Stimulated activated CD8-positive, alpha-beta memory T cell treated with anti-CD3 and anti-CD28 coated beads, Interleukin-12 subunit alpha, Interleukin-12 subunit beta, amount 100 ng/mL, for 4 hours (primary cell): ENCODE measurements around the gene API5.
"Not testable (repeated sequence)": the region's sequence is repeated elsewhere in the genome, so short reads cannot be mapped to it uniquely, and the experiment has no call there.

Experiments
- DNase-seq: peaks from one replicate; pipeline ENCODE4 v3.0.0-alpha.2; 2020; ENCODE audit warnings: low read depth

The API5 gene

DNA sequence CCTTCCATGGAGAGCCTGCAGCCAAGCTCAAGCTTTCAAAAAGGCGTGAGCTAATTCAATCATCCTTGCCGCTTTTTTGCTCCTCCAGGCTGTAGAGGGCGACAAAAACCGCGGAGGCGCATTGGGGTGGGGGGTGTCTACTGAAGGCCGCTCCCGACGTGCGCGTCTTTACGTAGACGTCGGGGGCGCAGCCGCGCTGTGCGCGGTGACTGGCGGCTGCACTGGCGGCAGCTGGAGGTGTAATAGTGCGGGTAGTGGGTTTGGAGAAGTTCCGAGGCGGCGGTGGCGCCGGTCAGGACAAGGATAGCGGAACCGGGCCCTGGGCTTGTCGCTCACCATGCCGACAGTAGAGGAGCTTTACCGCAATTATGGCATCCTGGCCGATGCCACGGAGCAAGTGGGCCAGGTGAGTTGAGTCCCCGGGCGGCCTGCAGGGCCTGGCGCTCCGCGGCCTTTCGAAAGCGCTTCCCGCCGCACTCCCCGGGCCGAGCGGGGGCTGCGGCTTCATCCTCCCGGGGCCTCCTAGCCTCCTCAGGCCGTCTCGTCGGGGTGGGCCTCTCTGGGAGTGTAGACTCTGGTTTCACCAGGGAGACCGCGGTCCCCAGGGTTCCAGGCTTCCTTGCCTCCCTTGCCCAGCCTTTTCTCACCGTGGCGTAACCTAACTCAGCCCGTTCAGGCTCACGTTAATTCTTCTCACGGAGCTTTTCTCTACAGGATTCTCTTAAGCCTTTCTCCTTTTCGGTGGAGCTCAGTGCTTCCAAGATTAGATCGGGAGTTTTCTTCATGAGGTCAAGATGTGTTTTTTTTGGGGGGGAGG is at the start of gene API5:
API5 (plus strand) TSS at position 206 of the 817 bp plus-strand sequence; CDS start at position 338, 132 bp downstream.
- DNase-seq, result peak; percentile 89

GRCh38 chr11:43267856-43268580 is 43.8 kb upstream of the API5 start:
- DNase-seq, result no peak

DNA sequence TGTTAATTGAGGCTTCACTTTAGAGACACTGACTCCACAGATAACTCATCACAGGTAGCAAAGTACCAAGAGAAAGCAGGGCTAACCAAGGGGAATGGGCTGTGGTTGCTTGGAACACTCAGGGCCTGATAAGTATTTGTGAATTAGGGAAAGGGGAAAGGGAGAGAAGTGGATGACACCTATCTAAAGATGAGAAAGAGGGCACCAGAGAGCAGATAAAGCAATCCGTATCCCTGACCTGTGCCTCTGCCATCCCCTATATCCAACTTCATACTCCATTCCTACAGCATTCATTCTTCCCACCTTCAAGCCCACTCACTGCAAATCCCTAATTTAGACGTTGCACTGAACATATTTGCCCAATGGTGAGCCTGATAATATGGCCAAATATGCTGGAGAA is 43.0 kb upstream of the API5 start:
- DNase-seq, result no peak

DNA sequence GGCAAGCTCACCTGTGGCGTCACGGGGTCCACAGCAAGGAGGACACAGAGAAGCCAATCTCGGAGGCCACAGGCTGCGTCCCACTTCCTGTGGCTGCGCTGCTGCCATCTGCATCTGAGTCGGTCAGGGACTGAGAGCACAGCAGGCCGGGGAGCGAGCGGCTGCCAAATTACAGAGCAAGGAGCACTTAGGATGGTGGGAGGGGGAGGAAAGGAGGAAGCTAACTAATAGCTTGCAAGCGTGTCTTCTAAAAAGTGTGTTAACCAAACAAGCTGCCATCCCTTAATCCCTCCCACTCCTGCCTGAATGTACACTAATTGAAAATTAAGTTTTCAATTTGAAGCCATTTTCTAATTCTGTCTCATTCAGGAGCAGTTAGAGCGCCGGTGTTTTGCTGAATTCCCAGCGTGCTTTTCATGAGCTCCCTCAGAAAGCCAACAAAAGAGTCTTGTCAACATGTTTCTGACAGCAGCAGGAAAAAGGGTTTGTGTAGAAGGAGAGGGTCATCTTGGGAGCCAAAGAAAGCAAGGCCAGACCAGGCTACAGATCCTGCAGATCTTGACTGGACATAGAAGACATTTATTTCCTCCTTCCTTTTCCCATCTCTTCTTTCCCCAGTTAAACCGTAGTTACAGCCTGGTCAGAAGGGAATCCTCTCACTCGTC is 42.4 kb upstream of the API5 start:
- no peak for DNase-seq

DNA sequence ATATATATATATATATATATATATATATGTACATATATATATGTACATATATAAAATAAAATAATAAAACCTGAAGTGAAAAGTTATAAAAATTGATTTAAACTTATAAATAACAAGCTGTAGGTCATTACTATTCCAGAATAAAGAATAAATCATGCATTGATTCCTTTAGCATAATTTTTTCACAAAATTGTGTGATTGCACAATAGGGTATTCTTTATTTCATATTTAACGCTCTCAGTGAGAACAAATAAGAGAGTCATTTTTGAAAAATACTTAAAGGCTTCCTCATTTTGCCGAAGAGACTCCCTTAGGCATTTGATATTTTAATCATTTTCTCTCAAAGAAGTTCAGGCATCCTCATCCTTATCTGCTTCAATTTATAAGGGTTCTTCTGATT is 41.3 kb upstream of the API5 start:
- DNase-seq, result no peak

GRCh38 chr11:43278193-43278956 is 33.4 kb upstream of the API5 start:
- DNase-seq, result no peak

GRCh38 chr11:43282607-43283440 is 29.0 kb upstream of the API5 start:
- DNase-seq, result no peak

GRCh38 chr11:43285826-43286225 is 26.0 kb upstream of the API5 start:
- DNase-seq, result no peak

- no peak for DNase-seq
Measured at GRCh38 chr11:43289368-43289767, 22.4 kb upstream of the API5 start.

- no peak for DNase-seq
Measured at GRCh38 chr11:43298397-43298796, 13.4 kb upstream of the API5 start.

- no peak for DNase-seq
Measured at GRCh38 chr11:43315966-43316365, 4.2 kb downstream of the API5 start.

DNA sequence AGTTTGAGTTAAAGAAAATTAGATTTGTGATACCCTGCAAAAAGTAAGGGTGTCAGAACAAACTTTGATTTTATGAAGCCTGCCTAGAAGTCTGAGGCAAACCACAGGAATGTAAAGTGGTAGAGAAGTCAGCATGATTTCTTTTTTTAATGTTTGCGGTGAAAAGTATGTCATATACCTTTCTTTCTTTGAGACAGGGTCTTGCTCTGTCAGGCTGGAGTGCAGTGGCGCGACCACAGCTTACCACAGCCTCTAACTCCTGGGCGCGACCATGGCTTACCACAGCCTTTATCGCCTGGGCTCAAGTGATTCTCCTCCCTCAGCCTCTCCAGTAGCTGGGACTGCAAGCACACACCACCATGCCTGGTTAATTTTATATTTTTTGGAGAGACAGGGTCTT is 4.7 kb downstream of the API5 start:
- no peak for DNase-seq

- DNase-seq, result no peak
Measured at GRCh38 chr11:43327987-43328386, 16.2 kb downstream of the API5 start.

GRCh38 chr11:43328482-43328881 is 16.7 kb downstream of the API5 start:
- no peak for DNase-seq

DNA sequence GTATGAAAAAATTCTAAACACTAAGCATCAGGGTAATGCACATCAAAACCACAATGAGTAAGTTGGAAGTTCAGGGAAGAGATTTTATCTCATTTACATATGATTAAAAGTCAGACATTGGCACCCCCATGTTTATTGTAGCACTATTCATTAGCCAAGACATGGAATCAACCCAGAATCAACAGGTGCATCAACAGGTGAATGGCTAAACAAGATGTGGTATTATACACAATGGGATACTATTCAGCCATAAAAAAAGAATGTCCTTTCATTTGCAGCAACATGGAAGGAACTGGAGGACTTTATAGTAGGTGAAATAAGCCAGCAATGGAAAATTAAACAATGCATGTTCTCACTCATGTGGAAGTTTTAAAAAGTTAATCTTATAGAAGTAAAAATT is 29.4 kb downstream of the API5 start:
- DNase-seq, result no peak

- DNase-seq, result not testable (repeated sequence)
Measured at GRCh38 chr11:43351426-43351825, 39.6 kb downstream of the API5 start.

GRCh38 chr11:43354311-43354710 is 42.5 kb downstream of the API5 start:
- DNase-seq, result no peak

- no peak for DNase-seq
Measured at GRCh38 chr11:43356336-43356735, 44.5 kb downstream of the API5 start.

GRCh38 chr11:43358279-43358800 is 46.5 kb downstream of the API5 start:
- no peak for DNase-seq

- peak; percentile 90 for DNase-seq
Measured at GRCh38 chr11:43358801-43359421, 47.1 kb downstream of the API5 start, which contains the start of gene TTC17. Gene TTC17, plus strand, starts transcription at chr11:43358920. Its CDS starts 35 bp downstream, at chr11:43358955.
